RCC 7860 (cell line): ENCODE data around the gene TADA2B.

Source experiments
- DNase-seq: peaks from one replicate; pipeline ENCODE4 v3.0.0-alpha.2; 2015; ENCODE audit warnings: low spot score
- FAIRE-seq: peaks from 2 replicates; lab custom pipeline; 2012; peaks lifted over from hg19 to GRCh38; lab: Jason Lieb, UNC

The TADA2B gene

DNA sequence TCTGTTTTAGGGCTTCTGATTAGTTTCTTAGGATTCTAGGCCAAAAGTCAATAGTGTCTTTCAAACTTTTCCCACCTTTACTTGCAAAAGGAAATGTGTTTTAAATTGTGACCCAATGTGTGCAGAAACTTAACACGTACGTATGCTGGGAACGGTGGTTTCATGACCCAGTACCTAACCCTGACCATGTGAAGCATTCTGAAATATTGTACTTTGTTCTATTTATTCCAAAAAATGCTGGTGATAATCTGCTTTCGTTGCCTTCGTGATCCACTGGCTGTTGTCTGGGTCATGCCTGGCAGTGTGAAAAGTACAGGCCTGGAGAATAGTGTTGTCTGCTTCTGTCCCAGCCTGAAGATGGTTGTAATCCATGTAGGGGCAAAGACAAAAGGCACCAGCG is 26.7 kb upstream of the TADA2B start:
- DNase-seq, result no peak
- no peak for FAIRE-seq

DNA sequence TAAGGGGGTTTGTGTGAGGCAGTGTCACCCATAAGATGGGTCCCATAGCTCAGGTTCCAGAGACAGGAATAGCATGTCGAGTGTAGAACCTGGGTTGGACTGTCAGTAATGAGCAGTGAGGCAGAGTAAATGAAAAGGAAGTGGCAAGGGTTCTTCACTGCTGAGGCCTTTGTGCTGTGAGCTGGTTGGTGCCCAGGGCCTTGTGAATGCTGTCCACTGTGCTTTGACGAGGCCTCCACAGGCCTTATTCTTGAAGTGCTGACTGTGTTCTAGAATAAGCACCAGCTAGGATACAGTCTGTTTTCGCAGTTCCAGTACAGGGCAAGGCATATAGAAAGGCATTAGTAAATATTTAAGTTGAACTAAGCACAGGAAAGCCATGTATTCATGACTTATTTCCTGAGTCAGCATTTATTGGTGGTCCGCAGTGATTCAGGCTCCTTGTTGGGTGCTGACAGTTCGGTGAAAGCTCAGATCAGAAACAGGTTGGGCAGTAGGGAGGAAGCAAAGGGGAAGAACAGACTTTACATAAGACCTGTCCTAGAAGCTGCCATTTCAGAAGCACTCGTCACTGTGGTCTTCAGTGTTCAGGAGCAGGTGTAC is 25.6 kb upstream of the TADA2B start:
- DNase-seq, result no peak
- FAIRE-seq, result no peak

DNA sequence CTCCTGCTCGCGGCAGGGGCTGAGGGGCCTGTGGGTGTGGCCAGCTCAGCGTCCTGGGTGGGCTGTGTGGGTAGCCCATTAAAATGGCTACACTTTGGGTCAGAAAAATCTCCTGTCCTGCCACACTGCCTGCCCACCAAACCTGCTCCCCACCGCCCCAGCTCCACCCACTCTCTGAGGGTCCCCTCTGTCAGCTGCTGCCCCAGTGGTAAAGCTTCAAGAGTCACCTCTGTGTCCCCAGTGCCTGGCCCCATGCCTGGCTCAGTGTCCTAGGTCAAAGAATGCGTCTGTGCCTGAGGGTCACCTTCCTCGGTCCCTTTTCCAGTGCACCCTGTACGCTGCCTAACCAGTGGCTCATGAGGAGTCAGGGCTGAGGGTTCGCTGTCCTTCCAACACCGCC is 24.9 kb upstream of the TADA2B start:
- DNase-seq (no peak), FAIRE-seq (no peak)

GRCh38 chr4:7019367-7019766 is 23.8 kb upstream of the TADA2B start:
- no peak for FAIRE-seq
- DNase-seq, result no peak

DNA sequence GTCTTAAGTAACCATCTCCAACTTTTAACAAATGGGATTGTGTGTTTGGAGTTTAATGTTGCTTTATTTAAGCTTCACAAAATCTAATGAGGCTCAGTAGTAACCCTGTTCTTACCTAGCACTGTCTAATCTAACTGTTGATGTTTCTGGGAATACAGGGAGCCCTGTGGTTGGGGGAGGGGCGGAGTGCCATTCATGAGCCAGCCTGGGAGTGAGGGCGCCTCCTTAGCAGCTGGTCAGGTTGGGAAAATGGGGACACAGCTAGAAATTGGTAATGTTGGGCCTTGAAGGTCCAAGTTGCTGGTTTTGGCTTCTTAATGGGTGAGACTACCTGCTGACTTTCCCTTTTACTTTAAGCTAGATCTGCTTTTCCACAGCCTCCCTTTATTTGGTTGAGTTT is 22.9 kb upstream of the TADA2B start:
- no peak for FAIRE-seq
- DNase-seq, result no peak

DNA sequence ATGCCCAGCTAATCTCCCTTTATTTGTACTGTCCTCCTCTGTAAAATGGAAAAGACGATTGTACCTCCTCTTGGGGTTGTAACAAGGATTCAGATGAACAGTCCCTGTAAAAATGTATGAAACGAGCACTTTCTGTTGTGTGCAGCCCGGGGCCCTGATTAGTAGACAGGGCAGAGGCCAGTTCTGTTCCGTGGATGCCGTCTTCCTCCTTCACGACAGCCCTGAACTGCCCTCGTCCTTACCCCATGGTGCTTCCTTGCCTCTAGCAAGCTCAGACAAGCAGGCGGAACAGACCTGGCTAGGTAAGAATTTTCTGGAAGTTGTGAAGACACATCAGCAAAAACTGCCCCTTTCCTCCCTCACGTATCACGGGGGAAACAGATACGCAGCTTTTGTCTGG is 22.3 kb upstream of the TADA2B start:
- FAIRE-seq (no peak), DNase-seq (no peak)

DNA sequence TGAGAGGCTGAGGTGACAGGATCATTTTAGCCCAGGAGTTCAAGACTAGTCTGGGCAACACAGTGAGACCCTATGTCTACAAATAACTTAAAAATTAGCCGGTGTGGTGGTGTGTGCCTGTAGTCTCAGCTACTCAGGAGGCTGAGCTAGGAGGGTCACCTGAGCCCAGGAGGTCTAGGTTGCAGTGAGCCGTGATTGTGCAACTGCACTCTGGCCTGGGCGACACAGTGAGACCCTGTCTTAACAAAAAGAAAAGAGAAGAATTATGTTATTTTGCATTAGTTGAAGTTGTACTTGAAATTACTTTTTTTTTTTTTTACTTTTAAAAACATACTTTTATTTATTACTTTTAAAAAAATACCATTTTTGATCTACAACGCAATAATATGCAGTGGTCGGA is 21.8 kb upstream of the TADA2B start:
- FAIRE-seq (no peak), DNase-seq (no peak)

GRCh38 chr4:7021930-7022664 is 21.1 kb upstream of the TADA2B start:
- FAIRE-seq (peak; percentile 97), DNase-seq (peak; percentile 98)

DNA sequence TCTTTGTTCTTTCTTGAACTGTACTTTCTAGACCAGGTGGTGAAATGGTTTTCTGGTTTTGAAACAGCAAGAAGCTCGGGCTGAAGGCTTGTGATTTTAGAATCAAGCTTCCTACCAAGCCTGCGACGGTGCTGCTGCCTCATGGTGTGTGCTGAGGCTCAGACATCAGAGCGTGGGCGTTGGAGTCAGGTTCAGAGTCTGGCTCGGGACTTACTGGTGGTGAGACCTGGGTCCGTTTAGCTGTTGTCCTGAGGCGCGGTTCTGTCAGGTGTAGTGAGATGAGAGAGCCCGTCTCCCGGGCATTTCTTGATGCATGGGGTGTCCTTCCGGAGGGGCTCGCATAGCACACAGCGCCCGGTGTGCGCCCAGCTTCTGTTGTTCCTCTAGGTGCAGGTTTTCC is 19.7 kb upstream of the TADA2B start:
- no peak for FAIRE-seq
- DNase-seq, result no peak

- DNase-seq, result no peak
- FAIRE-seq, result no peak
Observed at GRCh38 chr4:7023901-7024300, 19.3 kb upstream of the TADA2B start.

GRCh38 chr4:7024336-7024890 is 18.8 kb upstream of the TADA2B start:
- no peak for FAIRE-seq
- no peak for DNase-seq

- FAIRE-seq, result no peak
- DNase-seq, result no peak
Observed at GRCh38 chr4:7025040-7025602, 18.1 kb upstream of the TADA2B start.

DNA sequence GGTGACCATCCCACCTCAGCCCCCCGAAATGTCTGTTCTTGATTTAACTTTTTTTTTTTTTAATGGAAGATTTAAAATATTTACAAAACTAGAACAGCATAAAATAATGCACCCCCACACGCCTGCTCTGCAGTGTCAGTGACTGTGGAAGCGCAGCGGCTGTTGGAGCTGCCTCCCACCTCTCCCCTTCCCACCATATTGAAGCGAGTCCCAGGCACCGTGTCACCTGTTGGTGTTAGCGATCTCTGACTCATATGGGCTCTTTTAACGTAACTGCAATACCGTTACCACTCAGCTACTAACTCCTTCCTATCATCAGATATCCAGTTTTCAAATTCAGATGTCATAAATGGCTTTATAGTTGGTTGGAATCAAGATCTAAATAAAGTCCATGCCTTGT is 17.1 kb upstream of the TADA2B start:
- DNase-seq (no peak), FAIRE-seq (no peak)

DNA sequence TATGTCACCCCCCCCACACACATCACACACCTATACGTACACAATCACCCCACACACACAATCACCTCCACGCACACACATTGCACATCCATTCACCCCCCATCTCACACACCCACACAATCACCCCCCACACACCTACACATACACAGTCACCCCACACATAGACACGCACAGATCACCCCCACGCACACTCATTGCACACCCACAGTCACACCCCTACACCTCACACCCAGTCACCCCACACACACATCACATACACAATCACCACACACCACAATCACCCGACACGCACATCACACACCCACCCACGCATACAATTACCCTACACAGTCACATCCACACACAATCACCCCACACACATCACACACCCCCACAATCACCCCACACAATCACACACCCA is 15.9 kb upstream of the TADA2B start:
- FAIRE-seq, result no peak
- no peak for DNase-seq

DNA sequence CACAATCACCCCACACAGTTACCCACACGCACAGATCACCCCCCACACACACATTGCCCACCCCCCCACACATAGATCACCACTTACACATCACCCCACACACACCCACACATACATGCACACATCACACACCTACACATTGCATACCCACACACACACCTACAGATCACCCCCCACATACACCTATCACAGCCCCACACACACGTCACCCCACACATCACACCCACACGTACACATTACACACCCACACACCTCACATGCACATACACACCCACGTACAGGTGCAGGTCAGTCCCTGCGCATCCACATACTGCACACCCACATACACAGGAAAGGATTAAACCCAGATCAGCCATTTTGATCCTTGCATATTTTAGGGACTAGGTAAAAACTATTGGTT is 15.3 kb upstream of the TADA2B start:
- no peak for FAIRE-seq
- DNase-seq, result no peak

DNA sequence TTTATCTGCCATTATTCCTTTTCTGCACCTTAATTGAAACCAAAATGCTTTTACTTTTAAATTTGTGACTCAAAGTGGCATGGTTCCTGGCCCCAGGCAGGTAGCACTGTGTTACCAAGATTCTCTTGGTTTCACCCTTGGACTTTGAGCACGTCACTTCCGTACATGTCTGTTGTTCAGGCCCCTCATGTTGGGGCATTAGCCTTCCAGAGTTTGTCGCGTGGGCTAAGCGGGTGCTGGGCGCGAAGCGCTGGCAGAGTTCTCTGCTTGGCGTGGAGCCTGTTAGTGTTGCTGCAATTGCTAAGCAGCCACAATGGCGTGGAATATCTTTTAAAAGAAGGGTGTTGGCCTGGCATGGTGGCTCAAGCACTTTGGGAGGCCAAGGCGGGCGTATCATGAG is 14.0 kb upstream of the TADA2B start:
- no peak for DNase-seq
- FAIRE-seq, result no peak

- no peak for FAIRE-seq
Observed at GRCh38 chr4:7029921-7030320, 13.3 kb upstream of the TADA2B start.

DNA sequence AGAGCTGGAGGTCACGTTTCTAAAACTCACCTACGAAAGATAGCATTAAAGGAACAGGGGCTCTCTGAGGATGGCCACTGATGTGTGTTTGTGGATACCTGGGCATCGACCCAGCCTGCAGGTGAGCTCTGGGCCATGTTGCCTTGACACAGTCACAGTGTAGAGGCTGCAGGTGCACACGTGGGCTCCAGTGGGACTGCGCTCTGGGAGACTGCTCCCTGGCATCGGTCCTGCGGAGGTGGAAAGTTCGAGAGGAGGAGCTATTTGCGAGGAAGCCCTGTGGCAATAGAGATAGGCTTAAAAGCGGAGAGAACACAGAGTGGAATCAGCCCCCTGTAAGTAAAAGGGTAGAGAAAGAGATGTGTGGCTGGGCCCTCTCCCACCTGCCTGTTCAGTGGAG is 12.3 kb upstream of the TADA2B start:
- FAIRE-seq, result no peak
- DNase-seq, result no peak

More at GRCh38 chr4:7029921-7030320, 13.3 kb upstream of the TADA2B start:
- no peak for DNase-seq

- DNase-seq (no peak), FAIRE-seq (no peak)
Observed at GRCh38 chr4:7031558-7032449, 11.4 kb upstream of the TADA2B start.

DNA sequence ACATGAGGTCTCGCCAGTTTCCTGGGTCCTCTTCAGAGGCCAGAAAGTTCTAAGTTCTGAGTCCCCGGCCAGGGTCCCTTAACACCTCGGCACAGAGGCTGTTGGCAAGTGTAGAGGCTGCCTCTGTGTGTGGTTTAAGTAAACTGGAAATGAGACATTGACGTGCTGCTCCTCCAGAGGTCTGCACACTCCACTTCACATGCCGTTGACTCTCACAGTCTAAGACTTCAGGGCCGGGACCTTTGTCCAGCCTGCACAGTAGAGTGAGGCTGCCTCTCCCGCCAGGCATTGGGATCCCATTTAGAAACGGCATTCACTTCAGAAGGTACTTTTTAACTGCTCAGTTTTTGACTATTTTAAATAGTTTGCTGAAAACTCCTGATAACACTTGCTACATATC is 10.6 kb upstream of the TADA2B start:
- DNase-seq (peak; percentile 45), FAIRE-seq (peak; percentile 78)
